ENCODE measurements around the gene KCNK13.
"Not testable (repeated sequence)": the region's sequence is repeated elsewhere in the genome, so short reads cannot be mapped to it uniquely, and the experiment has no call there.

KCNK13 gene

GRCh38 chr14:90061685-90062126 lies at the start of gene KCNK13:
Gene KCNK13, plus strand, starts transcription at chr14:90061994. Its CDS starts 212 bp downstream, at chr14:90062206.
- peak in 1 of 14 donors; percentile 16 for DNase-seq

- DNase-seq = no peak
These were observed 44.4 kb upstream of the KCNK13 start for GRCh38 chr14:90017371-90017770.

DNA sequence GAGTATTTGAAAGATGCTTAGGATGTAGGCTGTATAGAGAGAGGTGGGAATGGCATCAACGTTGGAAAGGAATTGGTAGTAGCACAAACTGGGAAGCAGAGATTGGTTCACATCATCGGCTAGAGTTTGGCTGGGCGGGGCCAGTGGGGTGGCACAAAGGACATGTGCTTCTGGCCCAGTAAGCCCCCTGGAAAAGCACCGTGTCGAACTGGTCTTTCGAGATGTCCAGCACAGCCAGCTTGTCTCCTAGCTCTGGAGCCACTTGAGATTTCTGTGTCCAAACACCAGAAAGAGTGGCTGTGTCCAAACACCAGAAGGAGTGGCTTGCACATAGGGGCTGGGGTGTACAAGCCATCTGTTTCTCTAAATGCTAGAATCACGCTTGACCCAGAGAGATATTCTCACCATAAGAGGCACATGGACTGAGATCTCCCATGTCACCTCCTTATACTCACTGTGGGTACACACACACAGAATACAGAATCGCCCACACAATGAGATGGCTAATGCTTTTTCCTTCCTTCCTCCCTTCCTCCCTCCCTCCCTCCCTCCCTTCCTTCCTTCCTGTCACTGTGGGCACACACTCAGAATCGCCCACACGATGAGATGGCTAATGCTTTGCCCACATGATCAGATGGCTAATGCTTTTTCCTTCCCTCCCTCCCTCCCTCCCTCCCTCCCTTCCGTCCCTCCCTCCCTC lies 41.8 kb upstream of the KCNK13 start:
- DNase-seq = no peak

DNA sequence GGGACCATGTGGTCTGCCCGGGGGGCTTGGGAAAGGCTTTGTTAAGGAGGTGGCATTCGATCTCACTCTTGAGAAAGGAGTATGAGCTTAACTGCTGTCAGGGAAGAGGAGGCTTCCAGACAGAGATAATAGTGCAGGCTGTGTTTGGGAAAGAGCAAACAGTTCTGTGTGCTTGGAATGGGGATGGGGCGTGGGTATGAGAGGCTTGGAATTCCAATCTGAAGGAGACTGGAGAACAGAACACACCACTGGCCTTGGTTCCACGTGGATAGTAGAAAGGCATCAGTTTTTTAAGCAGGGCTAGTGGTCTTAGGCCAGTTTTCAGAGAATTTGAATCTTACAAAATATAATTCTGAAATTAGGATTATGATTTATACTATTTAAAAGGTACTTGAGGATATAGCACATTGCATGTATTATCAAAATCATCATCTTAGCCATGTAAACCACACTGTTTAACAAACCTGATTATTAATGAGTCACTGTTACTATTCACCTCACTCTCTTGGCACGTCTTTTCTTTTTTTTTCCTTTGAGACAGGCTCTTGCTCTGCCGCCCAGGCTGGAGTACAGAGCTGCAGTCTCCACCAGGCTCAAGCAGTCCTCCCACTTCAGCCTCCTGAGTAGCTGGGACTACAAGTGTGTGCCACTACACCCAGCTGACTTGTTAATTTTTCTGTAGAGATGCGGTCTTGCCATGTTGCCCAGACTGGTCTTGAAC lies 38.5 kb upstream of the KCNK13 start:
- no peak for DNase-seq

GRCh38 chr14:90024910-90025309 lies 36.9 kb upstream of the KCNK13 start:
- DNase-seq = no peak

DNA sequence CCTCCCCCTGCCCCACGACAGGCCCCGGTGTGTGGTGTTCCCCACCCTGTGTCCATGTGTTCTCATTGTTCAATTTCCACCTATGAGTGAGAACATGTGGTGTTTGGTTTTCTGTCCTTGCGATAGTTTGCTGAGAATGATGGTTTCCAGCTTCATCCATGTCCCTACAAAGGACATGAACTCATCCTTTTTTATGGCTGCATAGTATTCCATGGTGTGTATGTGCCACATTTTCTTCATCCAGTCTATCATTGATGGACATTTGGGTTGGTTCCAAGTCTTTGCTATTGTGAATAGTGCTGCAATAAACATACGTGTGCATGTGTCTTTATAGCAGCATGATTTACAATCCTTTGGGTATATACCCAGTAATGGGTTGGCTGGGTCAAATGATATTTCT lies 35.2 kb upstream of the KCNK13 start:
- DNase-seq = not testable (repeated sequence)

DNA sequence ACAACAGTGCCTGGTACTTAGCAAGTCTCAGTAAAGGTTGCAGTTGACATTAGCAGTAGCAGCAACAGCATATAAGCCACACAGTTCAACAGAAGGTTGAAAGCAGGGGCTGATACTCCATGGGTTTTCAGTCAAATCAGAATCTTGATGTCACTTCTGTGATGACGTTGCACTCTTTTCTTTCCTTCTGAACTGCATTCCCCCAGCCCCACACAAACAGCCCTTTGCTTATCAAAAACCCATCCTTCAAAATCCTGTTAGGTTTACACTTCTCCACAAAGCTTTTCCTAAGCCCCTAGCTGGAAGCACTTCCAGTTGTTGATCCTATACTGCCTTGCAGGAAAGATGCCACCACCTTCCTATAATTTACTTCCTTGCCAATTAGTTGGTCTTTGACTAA lies 34.0 kb upstream of the KCNK13 start:
- no peak for DNase-seq

DNA sequence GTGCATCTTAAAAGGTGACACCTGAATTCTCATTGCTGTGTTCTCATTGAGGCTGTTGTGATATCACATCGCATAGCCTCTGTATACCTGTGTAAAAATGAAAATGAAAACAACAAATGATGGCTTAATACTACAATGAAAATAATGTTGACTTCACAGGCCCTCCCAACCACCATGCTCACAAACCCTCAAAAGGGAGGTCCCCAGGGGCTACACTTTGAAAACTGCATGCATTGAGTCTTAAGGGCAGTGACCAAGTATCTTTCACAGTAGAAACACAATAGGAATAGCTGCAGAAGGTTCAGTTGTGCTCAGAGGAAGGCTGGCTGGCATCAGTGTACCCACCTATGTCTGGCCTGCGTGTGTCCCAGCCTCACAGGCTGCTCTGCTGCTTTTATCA lies 27.6 kb upstream of the KCNK13 start:
- DNase-seq = no peak

DNA sequence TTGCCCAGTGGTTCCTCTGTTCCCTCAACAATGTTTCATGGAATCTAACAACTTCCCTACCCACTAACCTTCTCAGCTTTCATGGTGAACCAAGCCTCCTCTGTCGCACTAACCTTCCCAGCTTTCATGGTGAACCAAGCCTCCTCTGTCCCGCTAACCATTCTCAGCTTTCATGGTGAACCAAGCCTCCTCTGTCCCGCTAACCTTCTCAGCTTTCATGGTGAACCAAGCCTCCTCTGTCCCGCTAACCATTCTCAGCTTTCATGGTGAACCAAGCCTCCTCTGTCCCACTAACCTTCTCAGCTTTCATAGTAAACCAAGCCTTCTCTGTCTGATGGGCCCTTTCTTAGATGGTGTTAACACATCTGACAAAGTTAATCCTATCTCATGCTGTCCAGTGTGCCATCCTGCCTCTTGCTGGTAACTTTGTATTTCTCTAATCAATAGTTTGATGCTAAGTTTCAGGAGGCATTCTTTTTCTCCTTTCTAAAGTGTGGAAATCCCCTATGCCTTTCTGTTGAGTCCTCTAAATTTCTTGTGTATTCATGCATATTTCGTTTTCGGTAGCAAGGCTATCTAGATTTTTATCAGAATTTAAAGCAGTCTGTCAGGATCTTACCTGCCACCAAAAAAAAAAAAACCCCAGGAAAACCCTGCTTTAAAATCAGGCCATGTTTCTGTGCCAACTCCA lies 26.8 kb upstream of the KCNK13 start:
- DNase-seq = no peak

DNA sequence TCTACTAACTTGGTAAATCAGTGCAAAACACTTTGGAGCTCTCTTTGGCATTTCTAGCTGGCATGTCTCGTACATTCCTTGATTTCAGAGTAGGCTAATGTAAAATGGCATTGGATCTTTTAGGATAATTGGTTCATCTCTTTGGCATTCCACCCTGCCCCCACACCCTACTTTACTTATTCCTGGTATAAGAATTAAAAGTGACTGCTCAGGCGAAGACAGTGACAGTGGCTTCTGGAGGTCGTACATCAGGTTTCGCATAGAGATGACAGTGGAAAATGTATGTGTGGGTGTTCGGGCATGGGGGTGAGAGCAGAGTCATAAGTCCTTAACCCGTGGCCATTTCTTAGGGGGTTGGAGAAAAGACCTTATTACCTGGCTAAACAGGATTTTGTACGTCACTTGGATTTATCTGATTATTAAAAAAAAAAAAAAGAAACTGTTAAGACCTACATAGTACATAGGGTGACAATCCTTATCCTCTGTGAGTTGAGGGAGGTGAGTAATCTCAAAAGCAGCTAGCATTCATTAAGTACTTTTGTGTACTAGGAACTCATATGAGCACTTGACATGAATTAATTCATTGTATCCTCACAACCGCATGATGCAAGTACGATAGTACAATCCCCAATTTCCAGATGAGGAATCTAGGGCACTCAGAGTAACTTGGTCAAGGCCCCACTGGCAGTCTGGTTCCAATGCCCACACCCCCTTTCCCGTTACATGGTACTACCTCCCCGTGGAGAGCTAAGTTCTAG lies 22.4 kb upstream of the KCNK13 start:
- no peak for DNase-seq

DNA sequence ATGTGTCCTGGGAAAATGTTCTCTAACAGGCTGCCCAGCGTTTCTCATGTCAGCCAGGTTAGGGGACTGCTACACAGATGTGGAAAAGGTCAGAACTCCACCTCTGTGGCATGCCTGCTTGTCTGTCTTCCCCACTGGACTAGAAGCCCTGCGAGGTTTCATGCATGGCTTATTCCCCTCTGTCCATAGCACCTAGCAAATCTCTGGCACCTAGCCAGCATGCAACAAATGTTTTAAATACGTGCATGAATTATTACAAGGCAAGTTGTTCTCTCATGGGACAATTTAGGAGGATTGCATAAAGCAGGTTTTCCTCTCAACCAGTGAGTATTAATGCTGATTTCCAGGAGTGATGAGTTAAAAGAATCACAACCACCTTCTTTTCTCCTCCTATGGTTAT lies 21.4 kb upstream of the KCNK13 start:
- no peak for DNase-seq

- DNase-seq = no peak
These were observed 19.1 kb upstream of the KCNK13 start for GRCh38 chr14:90042496-90043252.

DNA sequence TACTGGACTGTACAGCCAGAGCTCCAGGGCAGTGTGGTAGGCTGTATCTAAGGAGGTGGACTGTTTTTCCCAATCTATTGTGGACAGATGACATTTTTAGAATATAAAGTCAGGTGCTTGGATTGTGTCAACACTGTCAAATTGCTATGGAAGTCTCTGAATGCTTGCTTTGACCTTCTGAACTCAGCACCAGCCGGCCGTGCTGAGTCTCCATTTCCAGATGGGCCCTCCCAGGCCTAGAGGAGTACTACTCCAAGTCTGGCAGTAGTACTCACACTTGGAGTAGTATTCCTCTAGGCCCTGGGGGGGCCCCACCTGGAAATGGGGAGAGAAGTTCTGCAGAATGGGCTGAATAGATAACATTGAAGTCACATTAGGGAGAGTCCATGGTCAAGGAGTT lies 16.2 kb upstream of the KCNK13 start:
- no peak for DNase-seq

GRCh38 chr14:90049390-90049789 lies 12.4 kb upstream of the KCNK13 start:
- no peak for DNase-seq

- no peak for DNase-seq
These were observed 11.5 kb upstream of the KCNK13 start for GRCh38 chr14:90050271-90050670.

DNA sequence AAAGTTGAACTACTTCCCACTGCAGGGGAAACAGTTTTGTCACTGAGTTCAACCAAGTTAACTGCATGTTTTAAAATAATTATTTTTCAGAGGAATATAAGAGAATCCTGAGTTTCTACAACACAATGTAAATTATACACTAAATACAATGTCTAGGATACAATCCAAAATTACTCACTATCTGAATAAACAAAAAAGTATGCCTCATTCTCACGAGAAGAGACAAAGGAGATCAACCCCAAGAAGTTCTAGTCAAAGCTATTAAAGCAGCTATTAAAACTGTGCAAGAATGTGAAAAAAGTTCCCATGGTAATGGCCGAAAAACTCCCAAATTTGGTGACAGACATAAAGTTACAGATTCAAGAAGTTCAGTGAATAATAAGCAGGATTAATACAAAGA lies 8.8 kb upstream of the KCNK13 start:
- no peak for DNase-seq

DNA sequence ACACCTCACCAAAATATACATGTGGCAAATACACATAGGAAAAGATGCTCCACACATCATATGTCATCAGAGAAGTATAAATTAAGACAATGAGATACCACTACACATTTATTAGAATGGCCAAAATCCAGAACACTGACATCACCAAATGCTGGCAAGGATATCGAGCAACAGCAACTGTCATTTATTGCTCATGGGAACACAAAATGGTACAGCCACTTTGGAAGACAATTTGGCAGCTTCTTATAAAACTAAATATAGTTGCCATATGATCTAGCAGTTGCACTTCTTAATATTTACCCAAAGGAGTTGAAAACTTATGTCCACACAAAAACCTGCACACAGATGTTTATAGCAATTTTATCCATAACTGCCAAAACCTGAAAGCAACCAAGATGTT lies 7.0 kb upstream of the KCNK13 start:
- DNase-seq = no peak

GRCh38 chr14:90056826-90057225 lies 5.0 kb upstream of the KCNK13 start:
- DNase-seq = no peak

DNA sequence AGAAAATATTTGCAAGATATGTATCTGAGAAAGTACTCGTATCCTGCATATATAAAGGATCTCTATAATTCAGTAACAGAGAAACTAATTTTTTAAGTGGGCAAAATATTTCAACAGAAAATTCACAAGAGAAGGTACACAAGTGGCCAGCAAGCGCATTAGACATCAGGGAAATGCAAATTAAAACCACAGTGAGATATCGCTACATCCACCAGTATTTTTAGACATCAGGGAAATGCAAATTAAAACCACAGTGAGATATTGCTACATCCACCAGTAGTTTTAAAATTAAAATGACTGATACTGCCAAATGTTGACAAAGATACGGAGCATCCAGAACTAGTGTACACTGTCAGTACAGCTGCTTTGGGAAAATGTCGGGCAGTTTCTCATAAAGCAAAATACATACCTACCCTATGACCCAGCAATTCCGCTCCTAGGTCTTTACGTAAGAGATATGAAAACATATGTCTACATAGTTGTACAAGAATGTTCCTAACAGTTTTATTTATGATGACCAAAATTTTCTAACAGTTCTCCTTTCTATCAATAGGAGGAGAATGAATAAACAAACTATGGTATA lies 2.8 kb upstream of the KCNK13 start:
- no peak for DNase-seq

DNA sequence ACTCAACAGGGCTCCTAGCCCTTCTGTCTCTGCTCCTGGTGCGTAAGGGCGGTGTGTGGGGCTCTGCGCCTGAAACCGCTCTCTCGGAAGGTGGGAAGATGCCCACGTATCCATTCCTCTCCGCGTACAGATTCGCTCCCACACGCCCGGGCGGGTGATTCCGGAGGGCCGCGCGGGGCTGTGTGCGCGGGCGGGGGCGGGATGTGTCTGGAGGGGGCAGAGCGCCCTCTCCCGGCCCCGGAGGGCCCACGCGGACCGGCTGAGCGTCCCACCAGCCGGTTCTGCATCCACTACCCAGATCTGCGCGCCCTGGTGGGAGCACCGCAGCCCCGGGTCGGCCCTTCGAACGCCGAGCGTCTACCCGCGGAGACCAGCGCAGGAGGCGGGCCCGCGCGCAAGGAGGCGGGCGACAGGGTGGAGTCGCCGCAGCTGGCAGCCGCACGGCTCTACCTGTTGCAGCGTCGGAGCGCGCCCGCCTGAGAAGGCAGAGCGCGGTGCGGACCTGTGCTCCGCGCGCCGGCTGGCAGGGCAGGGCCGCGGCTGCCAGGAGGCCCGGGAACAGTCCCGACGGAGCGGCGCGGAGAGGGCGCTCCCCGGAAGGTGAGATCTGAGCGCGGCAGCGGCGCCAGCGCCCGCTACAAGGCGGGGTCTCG lies 1.4 kb upstream of the KCNK13 start:
- DNase-seq = peak in 8 of 14 donors; percentile 23 to 74 (median 37)
